DND-41 (cell line): ENCODE data around the gene VASP.
"Not testable (repeated sequence)": the region's sequence is repeated elsewhere in the genome, so short reads cannot be mapped to it uniquely, and the experiment has no call there.

Source experiments
- ATAC-seq: fragments of 200-7000 bp; cut with Tn5 transposase; 3 replicates; pipeline ENCODE4 v1.9.1; 2021; ENCODE audit warnings: low read depth; ENCODE audit not compliant: insufficient read depth
- DNase-seq: peaks from one replicate; pipeline ENCODE4 v3.0.0-alpha.2; 2020
- H2AFZ ChIP-seq: 2 replicates; pipeline ENCODE4 v1.6.0; 2012; ENCODE audit warnings: low read depth, low read length
- H3K27ac ChIP-seq: 2 replicates; pipeline ENCODE4 v1.5.1; 2012; ENCODE audit warnings: low read length, inconsistent platforms
- H3K27me3 ChIP-seq: fragments of 200-600 bp; sonication (generic); 2 replicates; pipeline ENCODE4 v1.6.0; 2012; ENCODE audit warnings: low read length, mild to moderate bottlenecking, inconsistent platforms; ENCODE audit not compliant: insufficient read depth, poor library complexity
- H3K36me3 ChIP-seq: 2 replicates; pipeline ENCODE4 v1.5.1; 2012; ENCODE audit warnings: low read length, inconsistent platforms; ENCODE audit not compliant: insufficient read depth
- H3K4me1 ChIP-seq: 2 replicates; pipeline ENCODE4 v1.5.1; 2012; ENCODE audit warnings: mild to moderate bottlenecking, low read length; ENCODE audit not compliant: insufficient read depth
- H3K4me2 ChIP-seq: 2 replicates; pipeline ENCODE4 v1.6.0; 2012; ENCODE audit warnings: mild to moderate bottlenecking, moderate library complexity, low read length, inconsistent platforms; ENCODE audit not compliant: insufficient read depth
- H3K4me3 ChIP-seq, 2 experiments: fragments of 200-600 bp in 1 of 2; shearing (Covaris generic) in 1 of 2; 2 replicates each; pipeline ENCODE4 v1.5.1; 2012 to 2016; ENCODE audit warnings: inconsistent platforms in 2 of 2, low read length in 2 of 2, mild to moderate bottlenecking in 2 of 2, low read depth in 1 of 2, moderate library complexity in 1 of 2
- H3K79me2 ChIP-seq: 2 replicates; pipeline ENCODE4 v1.6.0; 2012; ENCODE audit warnings: low read length, inconsistent platforms; ENCODE audit not compliant: insufficient read depth
- H3K9ac ChIP-seq: 2 replicates; pipeline ENCODE4 v1.6.0; 2012; ENCODE audit warnings: low read depth, mild to moderate bottlenecking, inconsistent platforms, low read length, moderate library complexity
- H3K9me3 ChIP-seq: 2 replicates; pipeline ENCODE4 v1.5.1; 2012; ENCODE audit warnings: low read length, moderate library complexity, mild to moderate bottlenecking, inconsistent platforms; ENCODE audit not compliant: insufficient read depth, severe bottlenecking
- H4K20me1 ChIP-seq: 2 replicates; pipeline ENCODE4 v1.6.0; 2012; ENCODE audit warnings: low read length; ENCODE audit not compliant: insufficient read depth
- CTCF ChIP-seq: IDR thresholded peaks from 2 replicates; pipeline ENCODE4 v1.5.1; 2012; ENCODE audit warnings: borderline replicate concordance, low read length, moderate library complexity, mild to moderate bottlenecking; ENCODE audit not compliant: poor library complexity, severe bottlenecking; ENCODE audit errors: extremely low read depth
- EZH2 ChIP-seq: IDR thresholded peaks from 3 replicates; pipeline ENCODE4 v1.6.1; 2012; ENCODE audit warnings: borderline replicate concordance, low read depth, mild to moderate bottlenecking, moderate library complexity, low read length, inconsistent platforms; ENCODE audit not compliant: severe bottlenecking

The VASP gene

DNA sequence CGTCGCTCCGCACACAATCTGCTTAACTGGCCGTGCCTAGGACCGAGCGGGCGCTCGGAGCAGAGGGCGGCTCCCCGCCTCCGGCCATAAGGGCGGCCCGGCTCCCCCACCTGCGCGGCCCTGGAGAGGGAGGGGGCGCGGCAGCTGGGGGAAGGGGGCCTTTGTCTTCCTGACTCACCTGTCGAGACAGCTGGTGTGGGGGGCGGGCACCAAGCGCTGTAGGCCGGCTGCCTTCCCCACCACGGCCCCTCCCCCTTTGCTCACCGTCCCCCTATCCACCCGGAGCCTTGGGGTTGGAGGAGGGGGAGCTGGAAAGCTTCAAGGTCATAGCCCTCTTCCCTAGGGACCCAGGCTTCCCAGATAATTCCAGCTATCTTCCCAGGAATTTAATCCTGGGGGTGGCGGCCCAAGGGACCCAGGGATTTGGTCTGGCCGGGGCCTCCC is 1.2 kb downstream of the VASP start:
- Histone ChIP-seq H3K4me1 (peaks cover 27% of the 10 kb centered on the region), H2AFZ (0 out of 2 replicates have a peak overlapping the region, but pooled peaks have one; percentile 1), H3K9me3 (no peaks in the 10 kb centered on the region), H3K9ac (peak overlapping the region; percentile 90), H3K4me2 (peak overlapping the region; percentile 99), H3K27ac (peak overlapping the region; percentile 56), H3K27me3 (no peaks in the 10 kb centered on the region), H3K4me3 (peak overlapping the region; percentile 94 to 97; a peak in 3 of 4 replicates), H3K79me2 (peaks cover 23% of the 10 kb centered on the region), H4K20me1 (peaks cover 23% of the 10 kb centered on the region; the same call in 1 of the 2 replicates), H3K36me3 (no peaks in the 10 kb centered on the region)
- ATAC-seq: no peak
- DNase-seq: peak; percentile 32
- TF ChIP-seq CTCF (no peak), EZH2 (no peak)

- DNase-seq (peak; percentile 52), ATAC-seq (no peak)
- peaks cover 23% of the 10 kb centered on the region; the same call in 1 of the 2 replicates for H4K20me1 ChIP-seq
- no peaks in the 10 kb centered on the region for H3K9me3 ChIP-seq
- peaks cover 27% of the 10 kb centered on the region for H3K4me1 ChIP-seq
- peak overlapping the region; percentile 99 for H3K4me2 ChIP-seq
- H3K9ac ChIP-seq: peak overlapping the region; percentile 90; the same call in 1 of the 2 replicates
- no peak overlapping the region for H3K27ac ChIP-seq
- no peaks in the 10 kb centered on the region for H3K36me3 ChIP-seq
- H3K4me3 ChIP-seq: peak overlapping the region; percentile 94 to 97; a peak in 3 of 4 replicates
- peaks cover 23% of the 10 kb centered on the region for H3K79me2 ChIP-seq
- no peak overlapping the region for H2AFZ ChIP-seq
- TF ChIP-seq CTCF (no peak), EZH2 (no peak)
- no peaks in the 10 kb centered on the region for H3K27me3 ChIP-seq
Observed at GRCh38 chr19:45508861-45509691, 1.8 kb downstream of the VASP start.

DNA sequence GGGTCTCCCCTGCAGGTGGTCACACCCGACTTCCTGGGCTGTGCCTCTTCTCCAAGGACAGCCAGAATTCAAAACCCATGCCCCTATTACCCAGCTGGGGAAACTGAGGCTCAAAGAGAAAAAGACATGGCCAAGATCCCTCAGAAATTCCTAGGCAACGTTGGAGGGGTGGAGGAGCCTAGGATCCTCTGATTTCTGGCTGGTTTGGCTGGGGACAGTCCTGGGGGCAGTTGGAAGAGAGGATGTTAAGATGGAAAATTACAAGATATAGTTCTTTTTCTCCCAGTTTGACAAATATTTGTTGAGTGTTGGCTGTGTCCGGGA is 2.4 kb downstream of the VASP start:
- no peak overlapping the region for H3K9ac ChIP-seq
- H3K36me3 ChIP-seq: no peaks in the 10 kb centered on the region
- H3K4me3 ChIP-seq: no peak overlapping the region
- peaks cover 27% of the 10 kb centered on the region; the same call in 1 of the 2 replicates for H4K20me1 ChIP-seq
- H3K4me2 ChIP-seq: peak overlapping the region; percentile 99
- DNase-seq: no peak
- H2AFZ ChIP-seq: no peak overlapping the region
- H3K79me2 ChIP-seq: peaks cover 23% of the 10 kb centered on the region
- ATAC-seq: no peak
- no peaks in the 10 kb centered on the region for H3K27me3 ChIP-seq
- TF ChIP-seq EZH2 (no peak), CTCF (no peak)
- no peaks in the 10 kb centered on the region for H3K9me3 ChIP-seq
- no peak overlapping the region for H3K27ac ChIP-seq
- H3K4me1 ChIP-seq: peaks cover 27% of the 10 kb centered on the region

- not testable (repeated sequence) for H3K4me3 ChIP-seq, H2AFZ ChIP-seq, DNase-seq, H3K36me3 ChIP-seq, H3K27ac ChIP-seq, ATAC-seq, H3K9me3 ChIP-seq, H3K27me3 ChIP-seq, H3K9ac ChIP-seq, H3K4me2 ChIP-seq
- peaks cover 27% of the 10 kb centered on the region for H3K4me1 ChIP-seq
- peaks cover 34% of the 10 kb centered on the region; the same call in 1 of the 2 replicates for H4K20me1 ChIP-seq
- H3K79me2 ChIP-seq: peaks cover 26% of the 10 kb centered on the region
Observed at GRCh38 chr19:45510352-45510751, 3.1 kb downstream of the VASP start.
